Pancreas (tissue), 10 donors: ENCODE measurements around the gene CHST8. TPM values are rescaled to one million over a fixed set of nuclear protein-coding genes. Genes with fewer than 3 reads are reported as not detected.

Experiments
- ATAC-seq, 4 donors: fragments of 200-7000 bp; cut with Tn5 transposase; one replicate each; pipeline versions ENCODE4 v1.8.0 to v1.9.1; 2020; ENCODE audit warnings: mild to moderate bottlenecking in 4 of 4, moderate library complexity in 4 of 4
- DNase-seq, 6 donors: peaks; one replicate each; pipeline ENCODE4 v3.0.0-alpha.2; 2020
- FAIRE-seq: peaks from 2 replicates; lab custom pipeline; 2012; peaks lifted over from hg19 to GRCh38; lab: Jason Lieb, UNC
- H3K27ac ChIP-seq, 4 donors: fragments of 200-600 bp; sonication (generic); 1 replicate in 3 of 4; 2 replicates in 1 of 4; pipeline versions ENCODE4 v1.5.0 to v1.8.0; 2020
- H3K27me3 ChIP-seq, 4 donors: fragments of 200-600 bp; one replicate each; pipeline ENCODE4 v1.8.0; 2021
- H3K36me3 ChIP-seq, 3 donors: fragments of 200-600 bp; sonication (generic) in 1 of 3; one replicate each; pipeline versions ENCODE4 v1.5.0 to v1.8.0; 2020 to 2021
- H3K4me1 ChIP-seq, 3 donors: fragments of 200-600 bp; one replicate each; pipeline ENCODE4 v1.8.0; 2021
- H3K4me3 ChIP-seq, 4 donors: fragments of 200-600 bp; sonication (generic) in 2 of 4; one replicate each; pipeline versions ENCODE4 v1.5.0 to v1.8.0; 2020 to 2021
- H3K9me3 ChIP-seq, 4 donors: fragments of 200-600 bp; one replicate each; pipeline ENCODE4 v1.8.0; 2021
- CTCF ChIP-seq, 4 donors: fragments of 200-600 bp; sonication (generic) in 3 of 4; IDR thresholded peaks; one replicate each; pipeline versions ENCODE4 v1.5.0 to v1.8.0; 2021; ENCODE audit warnings: antibody characterized with exemption in 4 of 4
- WGBS, 2 donors: extraction: QIAGEN DNeasy Blood & Tissue Kit; methylation state at CpG; one replicate each; pipeline ENCODE4 v1.1.7; 2013; 5-methylcytosine and 5-hydroxymethylcytosine counted together
- intact Hi-C, 3 donors: fragments of 100-400 bp; cut with DNase I; formaldehyde crosslinking; loops; one replicate each; pipeline versions ENCODE4 v1.11.1 to v1.14.2; 2022
- polyA plus RNA-seq, 2 donors: library from polyadenylated mRNA; stranded (reverse); fragments of 200-250 nt; gene quantifications; one replicate each; pipeline ENCODE4 v1.2.3, GENCODE V29; 2013
- total RNA-seq, 6 donors: library from RNA; stranded (reverse); fragmentation: NEBNext Ultra II Directional in 4 of 6; extraction: Animal tissue kit (Norgen Biotek cat#: 25700) in 4 of 6; gene quantifications; one replicate each; pipeline versions ENCODE4 v1.2.1 to v1.2.4, GENCODE V29; 2021 to 2023
- donor health status: healthy with polysubstance abuse.
- donor health status: DM: no; HTN: no; CAD: no; lungs with moderate emphysema.
- donor health status: DM: no; HTN: no; CAD: no.
- donor health status: control.
- donor health status: control.
- donor health status: Bipolar disorder and iron deficiency.
- donor health status: DM: yes; HTN: yes; CAD: no.
- donor health status: DM: no; HTN: no; CAD: no.
- donor health status: DM: no; HTN: no; CAD: no.
- donor health status: DM: yes; HTN: yes; CAD: no.

The CHST8 gene
- total and polyA plus RNA-seq, 8 donors, result 0.41 to 3.6 (median 0.89) TPM

- peak in 2 of 6 donors; percentile 42 to 62 for DNase-seq
- 30 to 33% methylated on average over 24 of the region's 24 CpGs for WGBS, 2 donors
- H3K36me3 ChIP-seq, result no peaks in the 10 kb centered on the region
- TF ChIP-seq CTCF (IDR thresholded peaks at IDR 0.05), result no peak
- FAIRE-seq, result no peak
- ATAC-seq, result peak in 3 of 4 donors; percentile 46 to 69 (median 54)
- H3K27ac ChIP-seq, result no peak overlapping the region
- H3K27me3 ChIP-seq, result no peaks in the 10 kb centered on the region
- no peaks in the 10 kb centered on the region for H3K9me3 ChIP-seq
- intact Hi-C loops, result no loop called here
- no peaks in the 10 kb centered on the region for H3K4me1 ChIP-seq
- no peak overlapping the region for H3K4me3 ChIP-seq
Measured at GRCh38 chr19:33727331-33727998, 105.7 kb downstream of the CHST8 start.

- H3K4me1 ChIP-seq, result no peaks in the 10 kb centered on the region
- DNase-seq (no peak), ATAC-seq (no peak), FAIRE-seq (no peak)
- TF ChIP-seq CTCF (IDR thresholded peaks at IDR 0.05), result no peak
- WGBS, 2 donors, result 68 to 80% methylated on average over 3 of the region's 3 CpGs
- H3K27me3 ChIP-seq, result no peaks in the 10 kb centered on the region
- intact Hi-C loops, result no loop called here
- no peak overlapping the region for H3K4me3 ChIP-seq
- H3K27ac ChIP-seq, result no peak overlapping the region
- no peaks in the 10 kb centered on the region for H3K36me3 ChIP-seq
- H3K9me3 ChIP-seq, result no peaks in the 10 kb centered on the region
Measured at GRCh38 chr19:33728141-33728540, 106.4 kb downstream of the CHST8 start.

DNA sequence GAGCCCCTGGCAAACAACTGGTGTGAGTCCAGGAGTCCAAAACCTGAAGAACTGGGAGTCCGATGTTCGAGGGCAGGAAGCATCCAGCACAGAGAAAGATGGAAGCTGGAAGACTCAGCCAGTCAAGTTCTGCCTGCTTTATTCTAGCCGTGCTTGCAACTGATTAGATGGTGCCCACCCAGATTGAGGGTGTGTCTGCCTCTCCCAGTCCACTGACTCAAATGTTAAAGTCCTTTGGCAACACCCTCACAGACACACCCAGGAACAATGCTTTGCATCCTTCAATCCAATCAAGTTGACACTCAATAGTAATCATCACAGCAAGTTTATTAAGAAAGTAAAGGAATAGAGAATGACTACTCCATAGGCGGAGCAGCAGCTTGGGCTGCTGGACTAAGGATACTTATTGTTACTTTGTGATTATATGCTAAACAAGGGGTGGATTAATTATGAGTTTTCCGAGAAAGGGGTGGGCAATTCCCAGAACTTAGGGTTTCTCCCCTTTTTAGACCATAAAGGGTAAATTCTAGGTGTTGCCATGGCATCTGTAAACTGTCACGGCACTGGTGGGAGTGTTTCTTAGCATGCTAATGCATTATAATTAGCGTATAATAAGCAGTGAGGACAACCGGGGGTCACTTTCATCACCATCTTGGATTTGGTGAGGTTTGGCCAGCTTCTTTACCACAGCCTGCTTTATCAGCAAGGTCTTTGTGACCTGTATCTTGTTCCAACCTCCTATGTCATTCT is 109.3 kb downstream of the CHST8 start:
- H3K36me3 ChIP-seq, result no peaks in the 10 kb centered on the region
- H3K4me3 ChIP-seq, result no peak overlapping the region
- H3K9me3 ChIP-seq, result no peaks in the 10 kb centered on the region
- H3K27ac ChIP-seq, result no peak overlapping the region
- H3K4me1 ChIP-seq, result no peaks in the 10 kb centered on the region
- DNase-seq, result peak in 1 of 6 donors; percentile 0
- intact Hi-C loops, result no loop called here
- TF ChIP-seq CTCF (IDR thresholded peaks at IDR 0.05), result no peak
- ATAC-seq, result no peak
- H3K27me3 ChIP-seq, result no peaks in the 10 kb centered on the region
- 59 to 80% methylated on average over 8 of the region's 8 CpGs for WGBS, 2 donors
- no peak for FAIRE-seq

GRCh38 chr19:33731881-33732280 is 110.1 kb downstream of the CHST8 start:
- no peak for TF ChIP-seq CTCF (IDR thresholded peaks at IDR 0.05)
- peak in 1 of 6 donors; percentile 17 for DNase-seq
- no peaks in the 10 kb centered on the region for H3K27me3 ChIP-seq
- ATAC-seq, result no peak
- no peaks in the 10 kb centered on the region for H3K36me3 ChIP-seq
- H3K4me3 ChIP-seq, result no peak overlapping the region
- H3K4me1 ChIP-seq, result no peaks in the 10 kb centered on the region
- H3K27ac ChIP-seq, result no peak overlapping the region
- no peak for FAIRE-seq
- 59 to 81% methylated on average over 7 of the region's 7 CpGs for whole genome bisulfite sequencing, 2 donors
- no peaks in the 10 kb centered on the region for H3K9me3 ChIP-seq
- intact Hi-C loops, result no loop called here

DNA sequence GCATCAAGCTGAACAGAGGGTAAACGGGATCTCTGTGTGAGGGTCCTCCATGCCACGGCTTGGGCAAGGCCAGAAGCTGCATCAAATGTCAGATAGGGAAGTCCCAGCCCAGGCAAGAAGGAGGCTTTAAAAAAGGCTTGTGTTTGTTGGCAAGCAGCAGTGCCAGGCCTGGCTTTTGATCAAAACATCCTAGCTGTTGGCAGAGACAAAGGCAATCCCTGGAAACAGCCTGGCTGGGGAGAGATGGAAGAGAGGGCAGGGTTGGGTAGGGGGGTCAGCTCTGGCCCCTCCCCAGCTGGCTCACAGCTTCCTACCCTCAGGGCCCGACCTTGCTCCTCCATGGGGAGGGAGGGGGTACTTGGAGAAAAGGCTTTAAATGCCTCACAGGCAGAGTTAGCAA is 113.2 kb downstream of the CHST8 start:
- Histone ChIP-seq H3K36me3 (no peaks in the 10 kb centered on the region), H3K4me3 (no peak overlapping the region), H3K4me1 (no peaks in the 10 kb centered on the region), H3K27ac (no peak overlapping the region), H3K27me3 (no peaks in the 10 kb centered on the region), H3K9me3 (no peaks in the 10 kb centered on the region)
- intact Hi-C loops, result no loop called here
- ATAC-seq (peak in 1 of 4 donors; percentile 60), DNase-seq (peak in 3 of 6 donors; percentile 10 to 45 (median 33)), FAIRE-seq (no peak)
- no peak for TF ChIP-seq CTCF (IDR thresholded peaks at IDR 0.05)
- 9 to 16% methylated on average over 3 of the region's 3 CpGs for WGBS, 2 donors
